GM19238 (cell line): Measurements from ENCODE around the gene KCNJ16.

Experiments
- DNase-seq: peaks from one replicate; pipeline ENCODE4 v3.0.0; 2011; ENCODE audit warnings: low spot score; ENCODE audit not compliant: insufficient read length

KCNJ16 gene

GRCh38 chr17:70169709-70170597, 94.9 kb downstream of the KCNJ16 start:
- no peak for DNase-seq

GRCh38 chr17:70171159-70171558, 96.1 kb downstream of the KCNJ16 start:
- no peak for DNase-seq

- no peak for DNase-seq
Measured at GRCh38 chr17:70172449-70172848, 97.4 kb downstream of the KCNJ16 start.

- DNase-seq, result no peak
Measured at GRCh38 chr17:70172923-70173322, 97.9 kb downstream of the KCNJ16 start.

GRCh38 chr17:70173681-70174080, 98.7 kb downstream of the KCNJ16 start:
- DNase-seq, result no peak

- DNase-seq, result no peak
Measured at GRCh38 chr17:70181376-70181775, 106.4 kb downstream of the KCNJ16 start.

GRCh38 chr17:70181866-70182265, 106.8 kb downstream of the KCNJ16 start:
- no peak for DNase-seq

- DNase-seq, result no peak
Measured at GRCh38 chr17:70183508-70183907, 108.5 kb downstream of the KCNJ16 start.

GRCh38 chr17:70184207-70184606, 109.2 kb downstream of the KCNJ16 start:
- DNase-seq, result no peak

- DNase-seq, result no peak
Measured at GRCh38 chr17:70184770-70185169, 109.7 kb downstream of the KCNJ16 start.
